ENCODE results near the gene VLDLR.

DNA sequence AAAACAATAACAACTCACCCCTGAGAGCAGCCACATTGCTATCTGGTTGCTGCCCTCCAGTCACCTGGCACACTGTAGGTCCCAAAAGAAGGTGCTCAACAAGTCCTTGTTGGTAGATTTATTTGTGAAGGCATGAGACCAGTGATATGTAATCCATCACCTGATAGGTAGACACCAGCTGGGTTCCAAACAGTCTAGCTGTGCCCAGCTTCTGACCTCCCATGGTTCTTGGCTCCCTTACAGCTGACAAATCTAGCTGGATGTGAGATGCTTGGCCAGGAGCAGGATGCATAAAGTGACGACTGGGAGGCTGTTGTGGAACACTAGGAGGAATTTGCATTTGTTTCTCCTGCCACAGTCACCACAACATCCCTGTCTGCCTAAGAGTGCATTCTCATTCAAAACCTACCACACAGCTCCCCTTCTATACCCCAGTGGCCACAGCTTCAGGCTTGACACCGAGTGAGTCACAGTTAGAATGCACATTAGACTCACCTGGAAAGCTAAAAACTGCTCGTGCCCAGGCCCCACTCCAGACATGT lies 7.8 kb upstream of the VLDLR start:
- TF ChIP-seq EZH2 (IDR thresholded peaks at IDR 0.05; ENCODE audit: borderline replicate concordance, low read length): no peak
- TF ChIP-seq, protein P1, sequence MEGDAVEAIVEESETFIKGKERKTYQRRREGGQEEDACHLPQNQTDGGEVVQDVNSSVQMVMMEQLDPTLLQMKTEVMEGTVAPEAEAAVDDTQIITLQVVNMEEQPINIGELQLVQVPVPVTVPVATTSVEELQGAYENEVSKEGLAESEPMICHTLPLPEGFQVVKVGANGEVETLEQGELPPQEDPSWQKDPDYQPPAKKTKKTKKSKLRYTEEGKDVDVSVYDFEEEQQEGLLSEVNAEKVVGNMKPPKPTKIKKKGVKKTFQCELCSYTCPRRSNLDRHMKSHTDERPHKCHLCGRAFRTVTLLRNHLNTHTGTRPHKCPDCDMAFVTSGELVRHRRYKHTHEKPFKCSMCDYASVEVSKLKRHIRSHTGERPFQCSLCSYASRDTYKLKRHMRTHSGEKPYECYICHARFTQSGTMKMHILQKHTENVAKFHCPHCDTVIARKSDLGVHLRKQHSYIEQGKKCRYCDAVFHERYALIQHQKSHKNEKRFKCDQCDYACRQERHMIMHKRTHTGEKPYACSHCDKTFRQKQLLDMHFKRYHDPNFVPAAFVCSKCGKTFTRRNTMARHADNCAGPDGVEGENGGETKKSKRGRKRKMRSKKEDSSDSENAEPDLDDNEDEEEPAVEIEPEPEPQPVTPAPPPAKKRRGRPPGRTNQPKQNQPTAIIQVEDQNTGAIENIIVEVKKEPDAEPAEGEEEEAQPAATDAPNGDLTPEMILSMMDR (conservative IDR thresholded peaks at IDR 0.05 in 1 of 2, IDR thresholded peaks at IDR 0.05 in 1 of 2; ENCODE audit: extremely low read depth in 1 of 2, insufficient read depth in 1 of 2, low read depth in 1 of 2, low read length in 2 of 2): no peak

All from mammary epithelial cell (primary cell).